ENCODE results near the gene TRMT11.

DNA sequence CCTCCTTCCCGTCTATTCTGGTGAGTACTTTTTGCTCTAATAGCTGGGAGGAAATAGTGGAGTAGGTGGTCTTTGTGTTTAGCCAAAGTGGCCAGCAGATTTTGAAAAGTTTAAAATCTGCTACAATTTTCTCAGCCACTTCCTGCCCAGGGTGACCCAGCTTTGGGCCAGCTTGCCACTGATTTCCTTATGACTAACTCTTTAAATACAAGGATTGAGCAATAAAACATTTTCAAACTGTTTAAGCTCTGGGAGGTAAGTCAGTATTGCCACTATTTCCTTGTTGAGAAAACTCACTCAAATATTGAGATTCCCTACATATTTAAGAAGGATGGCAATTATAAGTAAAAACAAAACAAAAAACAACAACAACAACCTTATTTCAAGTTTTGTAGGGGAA lies 54.5 kb downstream of the TRMT11 start:
- TF ChIP-seq EZH2 (IDR thresholded peaks at IDR 0.05; ENCODE audit: insufficient read depth, poor library complexity, severe bottlenecking): no peak
- TF ChIP-seq EZH2phosphoT487 (IDR thresholded peaks at IDR 0.05; ENCODE audit: insufficient read depth, low read depth): no peak
